K562 (cell line): Measurements from ENCODE around the gene DLGAP1. TPM values are rescaled to one million over a fixed set of nuclear protein-coding genes. Genes with fewer than 3 reads are reported as not detected.

ENCODE experiments used
- DLX4 ChIP-seq: fragments of 250-450 bp; sonication (Bioruptor Pico); IDR thresholded peaks from 2 replicates; pipeline ENCODE4 v1.6.1; 2021; ENCODE audit warnings: mild to moderate bottlenecking
- FOS ChIP-seq: IDR thresholded peaks from 3 replicates; pipeline ENCODE4 v1.6.1; 2011; ENCODE audit not compliant: insufficient read length; ENCODE audit errors: extremely low read depth
- HMBOX1 ChIP-seq: sonication (generic); IDR thresholded peaks from 2 replicates; pipeline ENCODE4 v1.6.1; 2016
- JUND ChIP-seq, 2 experiments: IDR thresholded peaks; 2 replicates in 1 of 2; 3 replicates in 1 of 2; pipeline ENCODE4 v1.6.1; 2011; ENCODE audit warnings: borderline replicate concordance in 2 of 2, low read depth in 2 of 2, low read length in 2 of 2, improper control_type of control experiment in 1 of 2, missing biosample characterization in 1 of 2, missing genetic modification characterization in 1 of 2, missing genetic modification reagents in 1 of 2
- MGA ChIP-seq: fragments of 450-650 bp; IDR thresholded peaks from 2 replicates; pipeline ENCODE4 v1.6.1; 2016; ENCODE audit warnings: mild to moderate bottlenecking, moderate library complexity
- NRF1 ChIP-seq, 2 experiments: fragments of 450-650 bp; IDR thresholded peaks in 1 of 2; conservative IDR thresholded peaks in 1 of 2; 2 replicates each; pipeline ENCODE4 v1.6.1; 2014; ENCODE audit warnings: mild to moderate bottlenecking in 2 of 2
- SRF ChIP-seq, 2 experiments: fragments of 250-450, 450-650 bp in 1 of 2; sonication (Bioruptor Pico) in 1 of 2; sonication (generic) in 1 of 2; formaldehyde crosslinking; IDR thresholded peaks; 2 replicates each; pipeline versions ENCODE4 v1.5.0 to v1.5.1; 2020 to 2022; ENCODE audit warnings: mild to moderate bottlenecking in 1 of 2, missing genetic modification reagents in 1 of 2
- SRSF7 ChIP-seq: fragments of 200-400 bp; formaldehyde crosslinking; optimal IDR thresholded peaks from 2 replicates; pipeline ENCODE3; 2017; ENCODE audit warnings: mild to moderate bottlenecking, low read depth, low read length
- TOE1 ChIP-seq, 2 experiments: fragments of 450-650 bp in 1 of 2; sonication (generic) in 1 of 2; formaldehyde crosslinking in 1 of 2; IDR thresholded peaks; 2 replicates each; pipeline versions ENCODE4 v1.7.1 to v1.8.0; 2016 to 2022; ENCODE audit warnings: borderline replicate concordance in 2 of 2, mild to moderate bottlenecking in 2 of 2, antibody characterized with exemption in 1 of 2, inconsistent platforms in 1 of 2, low read depth in 1 of 2, missing genetic modification reagents in 1 of 2, moderate library complexity in 1 of 2
- ZNF347 ChIP-seq: fragments of 450-650 bp; formaldehyde crosslinking; IDR thresholded peaks from 2 replicates; pipeline ENCODE4 v1.4.0; 2020; ENCODE audit warnings: low read depth, mild to moderate bottlenecking, moderate library complexity
- ZNF41 ChIP-seq: fragments of 250-450 bp; sonication (Bioruptor Pico); conservative IDR thresholded peaks from 2 replicates; pipeline ENCODE4 v1.4.0; 2020; ENCODE audit warnings: mild to moderate bottlenecking
- ZNF696 ChIP-seq: fragments of 250-450 bp; sonication (Bioruptor Pico); conservative IDR thresholded peaks from 2 replicates; pipeline ENCODE4 v1.4.0; 2020; ENCODE audit warnings: mild to moderate bottlenecking, moderate library complexity
- polyA plus RNA-seq, 8 experiments: library from polyadenylated mRNA; depleted of rRNA in 4 of 8; stranded (reverse) in 5 of 8; unstranded in 3 of 8; fragments of >200 nt; fragmentation: Nextera tagmentation in 2 of 8; fragmentation: Illumina TruSeq in 1 of 8; extraction: Ambion mirVana in 2 of 8; extraction: Trizol in 1 of 8; gene quantifications; 2 replicates each; pipeline versions ENCODE4 v1.2.1 to v1.2.3, GENCODE V29; 2011 to 2014; ENCODE audit warnings: inconsistent platforms in 1 of 8, missing spikeins in 1 of 8
- total RNA-seq, 7 experiments: library from RNA; depleted of rRNA in 6 of 7; stranded (reverse); fragments of >200 nt in 6 of 7; fragmentation: Illumina TruSeq in 2 of 7; extraction: Trizol in 2 of 7; gene quantifications; 2 replicates each; pipeline versions ENCODE4 v1.2.1 to v1.2.3, GENCODE V29; 2011 to 2021; ENCODE audit warnings: low replicate concordance in 1 of 7

The DLGAP1 gene
- total and polyA plus RNA-seq, 9 of the 15 experiments (the other 6 are each of a cell fraction or from before 2014, with no cell fraction given), result 0.04 to 0.22 (median 0.08) TPM

GRCh38 chr18:3585656-3586509, 869.2 kb downstream of the DLGAP1 start (continued):
- no peak for TF ChIP-seq SRSF7
- no peak for TF ChIP-seq ZNF41
- TF ChIP-seq ZNF696 (CRISPR knock-in tag), result no peak
- no peak for TF ChIP-seq MGA
- TF ChIP-seq TOE1 (IDR thresholded peaks at IDR 0.05; ENCODE audit: borderline replicate concordance), result no peak; the same call in 1 of the 2 replicates
- no peak for TF ChIP-seq TOE1 (CRISPR knock-in tag; IDR thresholded peaks at IDR 0.05; ENCODE audit: borderline replicate concordance, low read depth)
- no peak for TF ChIP-seq FOS
- TF ChIP-seq JUND (IDR thresholded peaks at IDR 0.05; ENCODE audit: borderline replicate concordance, low read depth, low read length), result peak; percentile 75
- peak; percentile 82; the same call in 2 of the 3 replicates for TF ChIP-seq JUND (tag; IDR thresholded peaks at IDR 0.05; ENCODE audit: borderline replicate concordance, low read depth, low read length)
- TF ChIP-seq DLX4, result no peak
- TF ChIP-seq HMBOX1, result peak; percentile 88
- no peak for TF ChIP-seq ZNF347 (CRISPR knock-in tag)
- peak in 1 of 2 experiments; percentile 92; a peak in 2 of 4 replicates for TF ChIP-seq SRF (CRISPR knock-in tag; IDR thresholded peaks at IDR 0.05)
- peak; percentile 63 to 64 for TF ChIP-seq NRF1 (conservative IDR thresholded peaks at IDR 0.05 in 1 of 2, IDR thresholded peaks at IDR 0.05 in 1 of 2)
